SK-N-SH (cell line): ENCODE results near the gene CD109. TPM values are rescaled to one million over a fixed set of nuclear protein-coding genes. Genes with fewer than 3 reads are reported as not detected.

Experiments
- CTCF ChIA-PET: fragments of 300-600, 350-600 bp; formaldehyde crosslinking; extraction: SDS; loops from one replicate; lab custom pipeline; 2021; lab: Yijun Ruan, JAX
- POLR2A ChIA-PET: fragments of 350-600 bp; sonication (Branson Sonifier 250); formaldehyde crosslinking; extraction: SDS; loops from one replicate; lab custom pipeline; 2020; ENCODE audit warnings: antibody characterized with exemption, inconsistent platforms; lab: Yijun Ruan, JAX
- DNase-seq: peaks from one replicate; pipeline ENCODE4 v3.0.0; 2012
- H2AFZ ChIP-seq: fragments of 200-600 bp; sonication (generic); 2 replicates; pipeline ENCODE4 v1.8.1; 2016; ENCODE audit warnings: antibody characterized with exemption, mild to moderate bottlenecking, low read depth
- H3F3A ChIP-seq: fragments of 200-600 bp; sonication (generic); replicated peaks from 2 replicates; pipeline ENCODE3; 2016; ENCODE audit warnings: antibody characterized with exemption, mild to moderate bottlenecking; ENCODE audit not compliant: insufficient read depth
- H3K27ac ChIP-seq, 2 experiments: fragments of 200-500 bp in 1 of 2; fragments of 200-600 bp in 1 of 2; sonication (Bioruptor generic) in 1 of 2; sonication (generic), shearing (Covaris generic) in 1 of 2; 2 replicates each; pipeline versions ENCODE4 v1.5.1 to v1.6.1; 2014 to 2016; ENCODE audit warnings: low read depth in 2 of 2, inconsistent platforms in 1 of 2, low read length in 1 of 2, mild to moderate bottlenecking in 1 of 2, mixed read lengths in 1 of 2
- H3K27me3 ChIP-seq: fragments of 200-600 bp; sonication (generic), shearing (Covaris generic); 2 replicates; pipeline ENCODE4 v1.6.1; 2016; ENCODE audit warnings: mixed run types; ENCODE audit not compliant: insufficient read depth
- H3K36me3 ChIP-seq, 2 experiments: fragments of 200-500 bp in 1 of 2; fragments of 200-600 bp in 1 of 2; sonication (Bioruptor generic) in 1 of 2; sonication (generic) in 1 of 2; replicated peaks in 1 of 2; 2 replicates each; pipeline versions ENCODE3 to v1.5.1; 2014 to 2016; ENCODE audit warnings: low read length in 1 of 2, mild to moderate bottlenecking in 1 of 2; ENCODE audit not compliant: insufficient read depth in 2 of 2, control insufficient read depth in 1 of 2
- H3K4me1 ChIP-seq, 2 experiments: fragments of 200-500 bp in 1 of 2; fragments of 200-600 bp in 1 of 2; sonication (Bioruptor generic) in 1 of 2; sonication (generic), shearing (Covaris generic) in 1 of 2; 2 replicates each; pipeline versions ENCODE4 v1.5.1 to v1.6.1; 2014 to 2016; ENCODE audit warnings: low read depth in 1 of 2, low read length in 1 of 2, mixed run types in 1 of 2; ENCODE audit not compliant: insufficient read depth in 2 of 2, control insufficient read depth in 1 of 2
- H3K4me2 ChIP-seq: fragments of 200-600 bp; sonication (generic), shearing (Covaris generic); 2 replicates; pipeline ENCODE4 v1.6.1; 2017; ENCODE audit warnings: mixed run types
- H3K4me3 ChIP-seq, 2 experiments: fragments of 200-500 bp in 1 of 2; fragments of 200-600 bp in 1 of 2; sonication (Bioruptor generic) in 1 of 2; sonication (generic), shearing (Covaris generic) in 1 of 2; 2 replicates each; pipeline versions ENCODE4 v1.5.1 to v1.8.1; 2014 to 2016; ENCODE audit warnings: low read depth in 2 of 2, inconsistent platforms in 1 of 2, low read length in 1 of 2, mild to moderate bottlenecking in 1 of 2, mixed read lengths in 1 of 2, moderate library complexity in 1 of 2
- H3K79me2 ChIP-seq: fragments of 200-600 bp; sonication (generic); 2 replicates; pipeline ENCODE4 v1.8.1; 2017; ENCODE audit warnings: mild to moderate bottlenecking; ENCODE audit not compliant: insufficient read depth
- H3K9ac ChIP-seq: fragments of 200-600 bp; sonication (generic); 2 replicates; pipeline ENCODE4 v1.6.1; 2017; ENCODE audit warnings: mixed run types
- H3K9me2 ChIP-seq: fragments of 200-600 bp; sonication (generic); 2 replicates; pipeline ENCODE4 v1.6.1; 2017; ENCODE audit warnings: mixed run types
- H3K9me3 ChIP-seq: fragments of 200-600 bp; sonication (generic); 2 replicates; pipeline ENCODE4 v1.6.1; 2017; ENCODE audit warnings: mixed run types, mild to moderate bottlenecking, moderate library complexity
- H4K20me1 ChIP-seq: fragments of 200-600 bp; sonication (generic); 2 replicates; pipeline ENCODE4 v1.6.1; 2017; ENCODE audit warnings: mild to moderate bottlenecking, mixed run types; ENCODE audit not compliant: insufficient read depth
- CTCF ChIP-seq: fragments of 200-600 bp; sonication (generic); IDR thresholded peaks from 2 replicates; pipeline ENCODE4 v1.6.1; 2017; ENCODE audit warnings: antibody characterized with exemption, mild to moderate bottlenecking, moderate library complexity
- FOXM1 ChIP-seq: IDR thresholded peaks from 2 replicates; pipeline ENCODE4 v1.4.0; 2012; ENCODE audit warnings: low read depth, mild to moderate bottlenecking
- GABPA ChIP-seq: IDR thresholded peaks from 2 replicates; pipeline ENCODE4 v1.4.0; 2012; ENCODE audit warnings: low read depth, mild to moderate bottlenecking
- IRF3 ChIP-seq: fragments of 150-350 bp; IDR thresholded peaks from 2 replicates; pipeline ENCODE4 v1.6.1; 2016; ENCODE audit warnings: mild to moderate bottlenecking, low read depth, low read length
- JUND ChIP-seq: IDR thresholded peaks from 2 replicates; pipeline ENCODE4 v1.4.0; 2012
- NFIC ChIP-seq: IDR thresholded peaks from 2 replicates; pipeline ENCODE4 v1.4.0; 2012; ENCODE audit warnings: borderline replicate concordance
- PBX3 ChIP-seq: IDR thresholded peaks from 2 replicates; pipeline ENCODE4; 2012
- RAD21 ChIP-seq: IDR thresholded peaks from 2 replicates; pipeline ENCODE4 v1.6.1; 2012; ENCODE audit warnings: mild to moderate bottlenecking, low read length
- RCOR1 ChIP-seq: fragments of 150-350 bp; IDR thresholded peaks from 2 replicates; pipeline ENCODE4 v1.6.1; 2017; ENCODE audit warnings: antibody characterized with exemption, low read length
- RXRA ChIP-seq: IDR thresholded peaks from 2 replicates; pipeline ENCODE4 v1.4.0; 2012; ENCODE audit warnings: low read depth, mild to moderate bottlenecking, borderline replicate concordance
- SMC3 ChIP-seq: IDR thresholded peaks from 2 replicates; pipeline ENCODE4 v1.6.1; 2012; ENCODE audit warnings: low read depth, low read length, improper control_type of control experiment
- TCF12 ChIP-seq: IDR thresholded peaks from 2 replicates; pipeline ENCODE4 v1.4.0; 2012
- TEAD4 ChIP-seq: IDR thresholded peaks from 2 replicates; pipeline ENCODE4 v1.4.0; 2012; ENCODE audit warnings: mild to moderate bottlenecking, borderline replicate concordance; ENCODE audit not compliant: insufficient read depth
- WGBS: methylation state at CpG from one replicate; pipeline ENCODE4 v1.1.6; 2017; ENCODE audit warnings: low lambda C conversion rate; 5-methylcytosine and 5-hydroxymethylcytosine counted together
- polyA plus RNA-seq, 3 experiments: library from polyadenylated mRNA; depleted of rRNA; stranded (reverse); fragments of >200 nt; gene quantifications; 2 replicates each; pipeline ENCODE4 v1.2.3, GENCODE V29; 2012

Gene CD109
- polyA plus RNA-seq, 1 of the 3 experiments (the other 2 are of a cell fraction): 19.7 TPM

- DNase-seq: no peak
- WGBS: 66% methylated on average over 3 of the region's 3 CpGs
- CTCF ChIA-PET: interaction anchor here (1.8 to 2.7 kb wide), 3 partner anchors 11 to 1465 kb away, joined by 5 to 17 read pairs (median 9); no protein-coding TSS in a partner anchor
Observed at GRCh38 chr6:73743556-73743955, 47.6 kb downstream of the CD109 start.

GRCh38 chr6:73746787-73747186 lies 50.8 kb downstream of the CD109 start:
- no peaks in the 10 kb centered on the region for H3K9me3 ChIP-seq
- TF ChIP-seq TEAD4 (no peak), PBX3 (no peak), NFIC (no peak), GABPA (no peak), IRF3 (no peak), SMC3 (no peak), FOXM1 (no peak), JUND (no peak), RXRA (no peak)
- TF ChIP-seq, all 33 proteins: peak for 0
- Histone ChIP-seq H3K79me2 (no peaks in the 10 kb centered on the region), H3K4me2 (peak overlapping the region; percentile 23), H3K27me3 (no peaks in the 10 kb centered on the region), H2AFZ (peak overlapping the region; percentile 23; the same call in 1 of the 2 replicates), H3F3A (no peaks in the 10 kb centered on the region), H4K20me1 (no peaks in the 10 kb centered on the region), H3K27ac (no peak overlapping the region; a peak in 1 of 4 replicates), H3K4me1 (peaks cover 0 to 12% of the 10 kb centered on the region in 2 experiments; a peak in 1 of 4 replicates), H3K9me2 (no peaks in the 10 kb centered on the region), H3K9ac (no peak overlapping the region), H3K4me3 (no peak overlapping the region), H3K36me3 (peaks cover 0 to 7% of the 10 kb centered on the region in 2 experiments)
- CTCF ChIA-PET: no interaction called here
- no peak for DNase-seq
- WGBS: 26% methylated on average over 1 of the region's 1 CpG
- POLR2A ChIA-PET: no interaction called here

More at GRCh38 chr6:73743556-73743955, 47.6 kb downstream of the CD109 start:
- H3K9ac ChIP-seq: no peak overlapping the region
- H3K9me3 ChIP-seq: no peaks in the 10 kb centered on the region
- no peaks in the 10 kb centered on the region for H3K9me2 ChIP-seq
- no peak overlapping the region for H3K4me3 ChIP-seq
- no peak overlapping the region for H2AFZ ChIP-seq
- no peaks in the 10 kb centered on the region for H3F3A ChIP-seq
- no peaks in the 10 kb centered on the region for H3K79me2 ChIP-seq
- H3K27ac ChIP-seq: no peak overlapping the region
- H4K20me1 ChIP-seq: peaks cover 3% of the 10 kb centered on the region; the same call in 1 of the 2 replicates
- POLR2A ChIA-PET: no interaction called here
- H3K27me3 ChIP-seq: no peaks in the 10 kb centered on the region
- H3K4me2 ChIP-seq: no peak overlapping the region
- H3K36me3 ChIP-seq: peaks cover 0 to 14% of the 10 kb centered on the region in 2 experiments
- TF ChIP-seq TCF12 (peak; percentile 70), RCOR1 (no peak), PBX3 (peak; percentile 43), CTCF (no peak), RXRA (no peak), IRF3 (no peak), RAD21 (no peak)
- peaks cover 0 to 12% of the 10 kb centered on the region in 2 experiments; a peak in 1 of 4 replicates for H3K4me1 ChIP-seq
